GM23338 (cell line): ENCODE results near the gene OR10D3. TPM values are rescaled to one million over a fixed set of nuclear protein-coding genes. Genes with fewer than 3 reads are reported as not detected.

Experiments
- ATAC-seq: fragments of 200-7000 bp; cut with Tn5 transposase; 3 replicates; pipeline ENCODE4 v1.9.1; 2020
- DNase-seq: peaks from one replicate; pipeline ENCODE4 v3.0.0-alpha.2; 2015; ENCODE audit warnings: low spot score
- H2AFZ ChIP-seq: fragments of 200-600 bp; sonication (generic); 2 replicates; pipeline ENCODE4 v1.8.0; 2016; ENCODE audit warnings: antibody characterized with exemption, mild to moderate bottlenecking, moderate library complexity
- H3F3A ChIP-seq: fragments of 200-600 bp; sonication (generic); replicated peaks from 2 replicates; pipeline ENCODE4 v1.8.0; 2017; ENCODE audit warnings: antibody characterized with exemption, mixed run types, low read depth
- H3K27ac ChIP-seq: fragments of 200-600 bp; sonication (generic); 2 replicates; pipeline ENCODE4 v1.6.1; 2016; ENCODE audit warnings: low read depth
- H3K27me3 ChIP-seq: fragments of 200-600 bp; sonication (generic); 2 replicates; pipeline ENCODE4 v1.8.0; 2016; ENCODE audit warnings: mild to moderate bottlenecking, mixed run types, moderate library complexity; ENCODE audit not compliant: insufficient read depth
- H3K36me3 ChIP-seq: fragments of 200-600 bp; sonication (generic); 2 replicates; pipeline ENCODE4 v1.8.0; 2016; ENCODE audit warnings: mild to moderate bottlenecking; ENCODE audit not compliant: insufficient read depth
- H3K4me1 ChIP-seq: fragments of 200-600 bp; sonication (generic); 2 replicates; pipeline ENCODE4 v1.8.0; 2016; ENCODE audit warnings: mild to moderate bottlenecking, moderate library complexity; ENCODE audit not compliant: insufficient read depth
- H3K4me2 ChIP-seq: fragments of 200-600 bp; sonication (generic); 2 replicates; pipeline ENCODE4 v1.7.1; 2017; ENCODE audit warnings: mixed run types
- H3K4me3 ChIP-seq: fragments of 200-600 bp; sonication (generic); 2 replicates; pipeline ENCODE4 v1.6.1; 2016; ENCODE audit warnings: mixed run types
- H3K79me2 ChIP-seq: fragments of 200-600 bp; sonication (generic); replicated peaks from 2 replicates; pipeline ENCODE4 v1.8.0; 2017; ENCODE audit warnings: mild to moderate bottlenecking; ENCODE audit not compliant: insufficient read depth
- H3K9me2 ChIP-seq: fragments of 200-600 bp; sonication (generic); 2 replicates; pipeline ENCODE4 v1.8.0; 2017; ENCODE audit not compliant: insufficient read depth
- H4K20me1 ChIP-seq: fragments of 200-600 bp; sonication (generic); replicated peaks from 2 replicates; pipeline ENCODE4 v1.8.0; 2017; ENCODE audit warnings: mild to moderate bottlenecking; ENCODE audit not compliant: insufficient read depth
- H3K27ac Mint-ChIP-seq: 2 replicates; pipeline ENCODE4 v1.8.0; 2020; ENCODE audit warnings: inconsistent platforms, mild to moderate bottlenecking, moderate library complexity, mixed read lengths
- H3K27me3 Mint-ChIP-seq: 3 replicates; pipeline ENCODE4 v1.8.0; 2022; ENCODE audit warnings: low read depth, mild to moderate bottlenecking, moderate library complexity, mixed read lengths, inconsistent platforms; ENCODE audit not compliant: insufficient read depth, poor library complexity
- H3K36me3 Mint-ChIP-seq: 3 replicates; pipeline ENCODE4 v1.8.0; 2021; ENCODE audit warnings: low read depth, mild to moderate bottlenecking, inconsistent platforms, moderate library complexity, mixed read lengths
- H3K4me1 Mint-ChIP-seq: 3 replicates; pipeline ENCODE4 v1.8.0; 2020; ENCODE audit warnings: mild to moderate bottlenecking, inconsistent platforms, mixed read lengths
- H3K4me3 Mint-ChIP-seq: 3 replicates; pipeline ENCODE4 v1.8.0; 2021; ENCODE audit warnings: moderate library complexity, mild to moderate bottlenecking, inconsistent platforms, mixed read lengths
- H3K9me3 Mint-ChIP-seq: 3 replicates; pipeline ENCODE4 v1.8.0; 2020; ENCODE audit warnings: moderate library complexity, mild to moderate bottlenecking, inconsistent platforms, mixed read lengths
- ETS1 ChIP-seq: IDR thresholded peaks from 2 replicates; pipeline ENCODE4 v1.6.1; 2016; ENCODE audit warnings: antibody characterized with exemption
- EZH2 ChIP-seq: fragments of 200-600 bp; sonication (generic); IDR thresholded peaks from one replicate; pipeline ENCODE4 v1.8.0; 2017; ENCODE audit warnings: antibody characterized with exemption, mild to moderate bottlenecking, low read depth; ENCODE audit not compliant: unreplicated experiment
- JUNB ChIP-seq: IDR thresholded peaks from one replicate; pipeline ENCODE4 v1.6.1; 2016; ENCODE audit warnings: antibody characterized with exemption; ENCODE audit not compliant: unreplicated experiment
- POLR2AphosphoS5 ChIP-seq: IDR thresholded peaks from 2 replicates; pipeline ENCODE4 v1.6.1; 2016; ENCODE audit warnings: antibody characterized with exemption, low read depth
- ZNF114 ChIP-seq: fragments of 250-450 bp; sonication (Bioruptor Pico); IDR thresholded peaks from 2 replicates; pipeline ENCODE4 v1.5.0; 2020; ENCODE audit warnings: mild to moderate bottlenecking, moderate library complexity
- ZNF331 ChIP-seq: fragments of 250-450 bp; sonication (Bioruptor Pico); IDR thresholded peaks from 2 replicates; pipeline ENCODE4 v1.5.0; 2020; ENCODE audit warnings: low read depth, mild to moderate bottlenecking, moderate library complexity
- ZNF462 ChIP-seq: fragments of 250-450 bp; sonication (Bioruptor Pico); IDR thresholded peaks from 2 replicates; pipeline ENCODE4 v1.5.0; 2020; ENCODE audit warnings: mild to moderate bottlenecking, moderate library complexity
- polyA plus RNA-seq: library from polyadenylated mRNA; unstranded; fragments of >200 nt; fragmentation: Nextera tagmentation; extraction: Ambion mirVana; gene quantifications from 2 replicates; pipeline ENCODE4 v1.2.1, GENCODE V29; 2016
- total RNA-seq: library from RNA; depleted of rRNA; stranded (reverse); fragments of >200 nt; shearing (Covaris generic); gene quantifications from 2 replicates; pipeline ENCODE4 v1.2.3, GENCODE V29; 2014

Gene OR10D3
- total and polyA plus RNA-seq, 2 experiments from 2014 or later: not detected

GRCh38 chr11:124170801-124171586, 12.2 kb upstream of the OR10D3 start (continued):
- TF ChIP-seq ZNF462 (no peak), ETS1 (no peak), JUNB (no peak), ZNF114 (CRISPR knock-in tag) (no peak)

GRCh38 chr11:124172101-124172500, 11.0 kb upstream of the OR10D3 start:
- Histone ChIP-seq H3K4me3 (no peak overlapping the region), H3K27me3 (peaks cover 79% of the 10 kb centered on the region), H3K9me2 (no peaks in the 10 kb centered on the region), H4K20me1 (peaks cover 6% of the 10 kb centered on the region; the same call in 1 of the 2 replicates), H3K27ac (no peak overlapping the region), H3K4me2 (no peak overlapping the region), H3F3A (no peaks in the 10 kb centered on the region), H2AFZ (no peak overlapping the region), H3K36me3 (no peaks in the 10 kb centered on the region), H3K4me1 (no peaks in the 10 kb centered on the region; the same call in 1 of the 2 replicates), H3K79me2 (no peaks in the 10 kb centered on the region)
- Mint-ChIP-seq H3K36me3 (peaks cover 6% of the 10 kb centered on the region; the same call in 1 of the 3 replicates), H3K4me1 (peaks cover 15% of the 10 kb centered on the region; the same call in 2 of the 3 replicates), H3K4me3 (no peak overlapping the region), H3K27ac (no peak overlapping the region), H3K27me3 (peaks cover 45% of the 10 kb centered on the region), H3K9me3 (peaks cover 6% of the 10 kb centered on the region)
- DNase-seq (no peak), ATAC-seq (no peak)
- TF ChIP-seq EZH2: no peak
- no peak for TF ChIP-seq POLR2AphosphoS5
- no peak for TF ChIP-seq ZNF462
- no peak for TF ChIP-seq ZNF331 (CRISPR knock-in tag)
